Omental fat pad (tissue), 4 donors: ENCODE measurements around the gene MBTPS2. TPM values are rescaled to one million over a fixed set of nuclear protein-coding genes. Genes with fewer than 3 reads are reported as not detected.

Experiments used
- ATAC-seq: fragments of 150-250 bp; one replicate; pipeline ENCODE4 v1.9.1; 2016; ENCODE audit warnings: mild to moderate bottlenecking, moderate library complexity; ENCODE audit not compliant: low FRiP score
- DNase-seq: peaks from one replicate; pipeline ENCODE4 v3.0.0-alpha.2; 2019; ENCODE audit warnings: low spot score
- total RNA-seq, 4 donors: library from RNA; depleted of rRNA; stranded (reverse); fragments of >200 nt; gene quantifications; one replicate each; pipeline ENCODE4 v1.1.0, GENCODE V29; 2016
- TF ChIP-seq, protein P1 (sequence below), 3 donors: fragments of 450-650 bp; IDR thresholded peaks; one replicate each; pipeline ENCODE4 v1.5.1; 2016 to 2017; ENCODE audit warnings: antibody characterized with exemption in 3 of 3, mild to moderate bottlenecking in 3 of 3, moderate library complexity in 2 of 3

The MBTPS2 gene
- total RNA-seq, 4 donors from 2014 or later = 7.4 to 12.5 (median 9.2) TPM

DNA sequence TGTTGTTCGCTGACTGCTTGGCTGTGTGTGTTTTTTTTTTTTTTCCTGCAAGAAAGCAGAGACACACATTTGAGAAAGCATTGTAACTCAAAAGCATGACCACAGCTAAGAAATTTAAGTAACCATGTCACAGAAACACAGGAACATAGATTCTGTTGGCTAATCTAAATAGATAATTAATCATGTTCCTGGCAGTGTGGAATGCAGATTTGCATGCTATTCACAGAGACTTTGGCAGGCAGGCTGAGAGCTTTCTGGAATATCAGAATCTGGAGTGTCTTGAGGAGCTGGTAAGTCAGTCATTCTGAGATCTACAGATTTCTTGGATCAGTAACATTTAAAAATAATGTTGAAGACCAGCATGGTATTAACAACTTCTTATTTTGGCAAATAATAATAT lies 67.8 kb downstream of the MBTPS2 start:
- ATAC-seq (no peak), DNase-seq (no peak)
- TF ChIP-seq, protein P1, sequence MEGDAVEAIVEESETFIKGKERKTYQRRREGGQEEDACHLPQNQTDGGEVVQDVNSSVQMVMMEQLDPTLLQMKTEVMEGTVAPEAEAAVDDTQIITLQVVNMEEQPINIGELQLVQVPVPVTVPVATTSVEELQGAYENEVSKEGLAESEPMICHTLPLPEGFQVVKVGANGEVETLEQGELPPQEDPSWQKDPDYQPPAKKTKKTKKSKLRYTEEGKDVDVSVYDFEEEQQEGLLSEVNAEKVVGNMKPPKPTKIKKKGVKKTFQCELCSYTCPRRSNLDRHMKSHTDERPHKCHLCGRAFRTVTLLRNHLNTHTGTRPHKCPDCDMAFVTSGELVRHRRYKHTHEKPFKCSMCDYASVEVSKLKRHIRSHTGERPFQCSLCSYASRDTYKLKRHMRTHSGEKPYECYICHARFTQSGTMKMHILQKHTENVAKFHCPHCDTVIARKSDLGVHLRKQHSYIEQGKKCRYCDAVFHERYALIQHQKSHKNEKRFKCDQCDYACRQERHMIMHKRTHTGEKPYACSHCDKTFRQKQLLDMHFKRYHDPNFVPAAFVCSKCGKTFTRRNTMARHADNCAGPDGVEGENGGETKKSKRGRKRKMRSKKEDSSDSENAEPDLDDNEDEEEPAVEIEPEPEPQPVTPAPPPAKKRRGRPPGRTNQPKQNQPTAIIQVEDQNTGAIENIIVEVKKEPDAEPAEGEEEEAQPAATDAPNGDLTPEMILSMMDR (IDR thresholded peaks at IDR 0.05) = no peak

DNA sequence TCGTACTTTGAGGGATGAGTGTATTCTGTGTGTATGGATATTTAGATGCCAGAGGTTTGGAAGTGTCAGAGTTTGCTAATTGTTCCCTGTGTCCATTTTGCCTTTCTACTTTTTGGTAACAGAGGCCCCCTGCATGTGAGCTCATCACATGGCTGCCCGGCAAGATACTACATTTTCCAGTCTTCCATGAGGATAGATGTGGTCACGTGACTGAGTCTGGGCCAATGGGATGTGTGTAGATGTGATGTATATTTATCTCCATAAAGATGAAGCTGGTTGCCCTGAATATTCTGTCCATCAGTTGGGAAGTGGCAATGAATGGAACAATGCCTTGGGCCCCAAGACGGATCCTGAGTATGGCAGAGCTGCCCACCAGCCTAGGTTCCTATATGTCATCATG lies 72.1 kb downstream of the MBTPS2 start:
- no peak for ATAC-seq

DNA sequence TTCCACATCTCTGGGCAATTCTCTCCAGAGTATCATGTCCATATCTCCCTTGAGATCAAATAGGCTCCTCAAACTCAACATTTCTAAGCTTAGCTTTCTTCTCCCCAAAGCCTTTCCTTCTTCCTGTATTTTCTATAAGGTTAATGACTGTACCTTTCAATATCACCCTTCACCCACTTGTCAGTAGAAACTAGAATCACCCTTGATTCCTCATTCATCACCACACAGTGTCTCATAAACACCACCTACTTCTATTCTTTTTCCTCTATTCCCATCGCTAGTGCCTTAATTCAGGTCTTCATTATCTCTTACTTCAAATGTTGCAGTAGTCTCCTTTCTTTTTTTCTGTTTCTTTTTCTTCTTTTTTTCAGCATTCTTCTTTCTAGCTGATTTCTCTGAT lies 72.8 kb downstream of the MBTPS2 start:
- DNase-seq (no peak), ATAC-seq (no peak)
- TF ChIP-seq, protein P1 (IDR thresholded peaks at IDR 0.05) = no peak

More for the DNA sequence above, 72.1 kb downstream of the MBTPS2 start:
- TF ChIP-seq, protein P1 (IDR thresholded peaks at IDR 0.05) = no peak
- no peak for DNase-seq

DNA sequence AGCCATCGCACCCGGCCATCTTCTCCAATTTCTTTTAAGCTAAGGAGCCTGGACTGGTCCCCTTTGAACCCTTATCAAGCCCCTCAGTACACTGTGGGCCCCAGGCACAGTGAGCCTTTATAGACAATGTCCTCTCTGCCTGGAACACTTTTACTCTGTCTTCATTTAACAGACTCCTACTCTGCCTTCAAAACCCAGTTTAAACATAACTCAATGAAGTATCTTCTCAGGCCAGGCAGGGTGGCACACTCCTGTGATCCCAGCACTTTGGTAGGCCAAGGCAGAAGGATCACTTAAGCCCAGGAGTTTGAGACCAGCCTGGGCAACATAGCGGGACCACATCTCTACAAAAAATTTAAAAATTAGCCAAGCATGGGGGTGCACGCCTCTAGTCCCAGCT lies 73.6 kb downstream of the MBTPS2 start:
- ATAC-seq = no peak
- no peak for DNase-seq
- TF ChIP-seq, protein P1 (IDR thresholded peaks at IDR 0.05) = no peak

DNA sequence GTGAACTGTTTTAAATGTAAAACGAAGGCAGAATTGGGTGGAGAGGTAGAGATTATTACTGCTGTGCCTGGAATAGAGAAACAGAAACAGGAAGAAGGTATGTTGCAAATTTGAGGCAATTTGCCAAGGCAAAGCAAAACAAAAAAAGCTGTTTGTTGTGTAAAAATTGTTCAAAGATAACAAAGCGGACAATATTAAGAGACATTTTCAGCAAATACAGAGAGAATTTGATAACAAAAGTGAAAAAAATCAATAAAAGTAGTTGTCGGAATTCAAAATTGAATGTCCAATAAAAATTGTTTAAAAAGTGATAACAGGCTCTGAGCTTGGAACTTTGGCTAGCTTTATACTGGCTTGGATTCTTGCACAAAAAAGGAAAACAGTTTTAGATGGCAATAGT lies 86.7 kb downstream of the MBTPS2 start:
- TF ChIP-seq, protein P1 (IDR thresholded peaks at IDR 0.05) = no peak

DNA sequence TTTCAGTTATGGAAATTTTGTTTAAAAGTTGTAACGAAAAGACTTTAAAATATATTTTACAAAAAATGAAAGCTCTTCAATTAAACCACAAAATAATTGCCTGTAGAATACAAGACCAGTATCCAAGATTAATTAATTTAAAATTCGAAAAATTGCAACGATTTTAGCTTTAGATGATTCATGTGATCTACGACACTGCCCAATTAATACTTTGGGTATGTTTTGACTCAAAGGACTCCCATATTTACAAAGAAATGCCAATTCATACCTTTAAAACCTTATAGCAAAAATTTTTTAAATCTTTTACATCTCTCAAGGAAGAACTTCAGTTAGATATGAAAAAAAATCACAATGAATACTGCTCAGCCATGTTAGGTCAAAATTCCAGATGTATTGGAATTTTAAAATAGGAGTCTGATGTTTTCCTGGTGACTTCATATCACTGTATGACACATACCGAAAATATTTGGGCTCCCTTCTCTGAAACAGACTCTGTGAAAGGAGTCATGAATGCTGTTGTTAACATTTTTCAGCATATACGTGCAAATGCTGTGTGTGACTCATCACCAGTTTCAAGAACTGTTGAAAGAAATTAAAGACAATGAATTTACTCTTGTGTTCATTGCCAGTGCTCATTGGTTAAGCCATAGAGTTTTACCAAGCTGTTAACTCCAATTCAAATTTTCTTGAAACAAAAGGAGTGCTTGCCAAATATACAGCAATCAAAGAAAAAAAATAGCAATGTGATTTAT lies 87.3 kb downstream of the MBTPS2 start:
- peak; percentile 94 for ATAC-seq

More for the DNA sequence above, 86.7 kb downstream of the MBTPS2 start:
- DNase-seq = no peak
- ATAC-seq = no peak

More for the DNA sequence above, 87.3 kb downstream of the MBTPS2 start:
- DNase-seq = no peak
- TF ChIP-seq, protein P1 (IDR thresholded peaks at IDR 0.05) = no peak
